A673 (cell line): ENCODE results near the gene IQGAP1. TPM values are rescaled to one million over a fixed set of nuclear protein-coding genes. Genes with fewer than 3 reads are reported as not detected.

Experiments
- BruUV-seq: library from RNA; stranded (reverse); fragments of 400-500 nt; replicated peaks from 2 replicates; lab custom pipeline; 2021; lab: Mats Ljungman, UMichigan
- CTCF ChIA-PET: fragments of 300-600 bp; sonication (Branson Sonifier 250); formaldehyde crosslinking; loops from one replicate; lab custom pipeline; 2022; ENCODE audit warnings: antibody characterized with exemption; lab: Charles Lee
- POLR2A ChIA-PET: fragments of 300-600 bp; sonication (Branson Sonifier 250); formaldehyde crosslinking; loops from one replicate; lab custom pipeline; 2022; ENCODE audit warnings: antibody characterized with exemption; ENCODE audit not compliant: low non-redundant PET; lab: Charles Lee
- DNase-seq: peaks from one replicate; pipeline ENCODE4 v3.0.0-alpha.2; 2015; ENCODE audit warnings: low spot score
- H3K27ac ChIP-seq: fragments of 200-600 bp; sonication (generic); 2 replicates; pipeline ENCODE4 v1.5.1; 2016; ENCODE audit warnings: mixed run types, low read depth, mild to moderate bottlenecking, mixed read lengths, antibody characterized with exemption, low read length; ENCODE audit not compliant: poor library complexity, severe bottlenecking
- H3K27me3 ChIP-seq: fragments of 200-600 bp; sonication (generic); replicated peaks from 2 replicates; pipeline ENCODE4 v1.6.1; 2017; ENCODE audit warnings: mixed run types, low read depth, mild to moderate bottlenecking, mixed read lengths, antibody characterized with exemption, low read length; ENCODE audit not compliant: insufficient read depth, poor library complexity
- H3K36me3 ChIP-seq: fragments of 200-600 bp; sonication (generic); 2 replicates; pipeline ENCODE4 v1.6.1; 2016; ENCODE audit warnings: mixed run types, mild to moderate bottlenecking, mixed read lengths, antibody characterized with exemption, low read length; ENCODE audit not compliant: insufficient read depth, poor library complexity, severe bottlenecking
- H3K4me1 ChIP-seq: fragments of 200-600 bp; sonication (generic); 2 replicates; pipeline ENCODE4 v1.6.1; 2017; ENCODE audit warnings: mixed run types, mild to moderate bottlenecking, mixed read lengths, antibody characterized with exemption, low read length; ENCODE audit not compliant: insufficient read depth, poor library complexity, severe bottlenecking
- H3K4me3 ChIP-seq: fragments of 200-600 bp; sonication (generic); 2 replicates; pipeline ENCODE4 v1.5.1; 2016; ENCODE audit warnings: low read depth, mixed run types, mild to moderate bottlenecking, mixed read lengths, low read length; ENCODE audit not compliant: poor library complexity, severe bottlenecking
- H3K9me3 ChIP-seq: fragments of 200-600 bp; sonication (generic); 2 replicates; pipeline ENCODE4 v1.6.1; 2016; ENCODE audit warnings: mixed run types, low read depth, mild to moderate bottlenecking, mixed read lengths, antibody characterized with exemption, low read length; ENCODE audit not compliant: poor library complexity, severe bottlenecking
- EZH2 ChIP-seq: fragments of 200-600 bp; sonication (generic); IDR thresholded peaks from 2 replicates; pipeline ENCODE4 v1.6.1; 2017; ENCODE audit warnings: borderline replicate concordance, low read depth, mild to moderate bottlenecking, mixed read lengths, antibody characterized with exemption, low read length; ENCODE audit not compliant: poor library complexity, severe bottlenecking
- intact Hi-C: fragments of 100-400 bp; cut with micrococcal nuclease; formaldehyde crosslinking; loops from one replicate; pipeline ENCODE4 v1.10.0; 2022; ENCODE audit not compliant: unreplicated experiment
- total RNA-seq: library from RNA; stranded (reverse); gene quantifications from 2 replicates; pipeline ENCODE4 v1.2.3, GENCODE V29; 2021
- TF ChIP-seq, protein P1 (sequence below): fragments of 300-800, 200-600 bp; sonication (generic); conservative IDR thresholded peaks from 2 replicates; pipeline ENCODE4 v1.5.1; 2017; ENCODE audit warnings: low read depth, mild to moderate bottlenecking, antibody characterized with exemption, low read length, moderate library complexity, mixed read lengths

Gene IQGAP1
- total RNA-seq, 1 experiment from 2014 or later = 119 TPM

GRCh38 chr15:90435652-90436337, 47.8 kb downstream of the IQGAP1 start:
- BruUV-seq = no TSS peak
- no peaks in the 10 kb centered on the region for H3K27me3 ChIP-seq
- no peak overlapping the region for H3K4me3 ChIP-seq
- no peak for TF ChIP-seq EZH2
- TF ChIP-seq, protein P1, sequence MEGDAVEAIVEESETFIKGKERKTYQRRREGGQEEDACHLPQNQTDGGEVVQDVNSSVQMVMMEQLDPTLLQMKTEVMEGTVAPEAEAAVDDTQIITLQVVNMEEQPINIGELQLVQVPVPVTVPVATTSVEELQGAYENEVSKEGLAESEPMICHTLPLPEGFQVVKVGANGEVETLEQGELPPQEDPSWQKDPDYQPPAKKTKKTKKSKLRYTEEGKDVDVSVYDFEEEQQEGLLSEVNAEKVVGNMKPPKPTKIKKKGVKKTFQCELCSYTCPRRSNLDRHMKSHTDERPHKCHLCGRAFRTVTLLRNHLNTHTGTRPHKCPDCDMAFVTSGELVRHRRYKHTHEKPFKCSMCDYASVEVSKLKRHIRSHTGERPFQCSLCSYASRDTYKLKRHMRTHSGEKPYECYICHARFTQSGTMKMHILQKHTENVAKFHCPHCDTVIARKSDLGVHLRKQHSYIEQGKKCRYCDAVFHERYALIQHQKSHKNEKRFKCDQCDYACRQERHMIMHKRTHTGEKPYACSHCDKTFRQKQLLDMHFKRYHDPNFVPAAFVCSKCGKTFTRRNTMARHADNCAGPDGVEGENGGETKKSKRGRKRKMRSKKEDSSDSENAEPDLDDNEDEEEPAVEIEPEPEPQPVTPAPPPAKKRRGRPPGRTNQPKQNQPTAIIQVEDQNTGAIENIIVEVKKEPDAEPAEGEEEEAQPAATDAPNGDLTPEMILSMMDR = no peak
- intact Hi-C loops = no loop called here
- H3K9me3 ChIP-seq = no peaks in the 10 kb centered on the region
- ChIA-PET CTCF (no interaction called here), POLR2A (no interaction called here)
- H3K36me3 ChIP-seq = peaks cover 13% of the 10 kb centered on the region
- DNase-seq = no peak
- H3K4me1 ChIP-seq = peaks cover 12% of the 10 kb centered on the region
- H3K27ac ChIP-seq = no peak overlapping the region

- TF ChIP-seq, protein P1 = no peak
- TF ChIP-seq EZH2 = no peak
- ChIA-PET POLR2A (no interaction called here), CTCF (interaction anchor here (0.6 kb wide), 1 partner anchor 770 kb away, joined by 3 read pairs; no protein-coding TSS in a partner anchor)
- Histone ChIP-seq H3K4me1 (peaks cover 12% of the 10 kb centered on the region), H3K4me3 (no peak overlapping the region), H3K27ac (no peak overlapping the region), H3K9me3 (no peaks in the 10 kb centered on the region), H3K36me3 (peaks cover 24% of the 10 kb centered on the region), H3K27me3 (no peaks in the 10 kb centered on the region)
- BruUV-seq = no TSS peak
- intact Hi-C loops = no loop called here
- DNase-seq = no peak
Observed at GRCh38 chr15:90436952-90437351, 48.9 kb downstream of the IQGAP1 start.

- CTCF ChIA-PET = no interaction called here
- H3K36me3 ChIP-seq = peaks cover 20% of the 10 kb centered on the region
- no TSS peak for BruUV-seq
Observed at GRCh38 chr15:90437516-90437915, 49.5 kb downstream of the IQGAP1 start.

More at GRCh38 chr15:90437516-90437915, 49.5 kb downstream of the IQGAP1 start:
- no peak for TF ChIP-seq EZH2
- Histone ChIP-seq H3K27ac (no peak overlapping the region), H3K4me1 (peaks cover 12% of the 10 kb centered on the region), H3K4me3 (no peak overlapping the region), H3K9me3 (no peaks in the 10 kb centered on the region), H3K27me3 (no peaks in the 10 kb centered on the region)
- intact Hi-C loops = no loop called here
- POLR2A ChIA-PET = interaction anchor here (0.6 kb wide), 1 partner anchor 192 kb away, joined by 4 read pairs; no protein-coding TSS in a partner anchor
- no peak for DNase-seq
